GM21717 (cell line): ENCODE results near the gene PRR30.
"Not testable (repeated sequence)": the region's sequence is repeated elsewhere in the genome, so short reads cannot be mapped to it uniquely, and the experiment has no call there.

Experiments used
- ATAC-seq: cut with Tn5 transposase; IDR thresholded peaks from one replicate; pipeline ENCODE4 v1.9.1; 2021; ENCODE audit warnings: mild to moderate bottlenecking, moderate library complexity; ENCODE audit not compliant: unreplicated experiment

Gene PRR30

GRCh38 chr2:27130396-27130795 is 8.8 kb downstream of the PRR30 start:
- no peak for ATAC-seq

- ATAC-seq, result no peak
Observed at GRCh38 chr2:27128668-27129571, 10.3 kb downstream of the PRR30 start.

- ATAC-seq, result no peak
Observed at GRCh38 chr2:27127883-27128667, 11.1 kb downstream of the PRR30 start.

DNA sequence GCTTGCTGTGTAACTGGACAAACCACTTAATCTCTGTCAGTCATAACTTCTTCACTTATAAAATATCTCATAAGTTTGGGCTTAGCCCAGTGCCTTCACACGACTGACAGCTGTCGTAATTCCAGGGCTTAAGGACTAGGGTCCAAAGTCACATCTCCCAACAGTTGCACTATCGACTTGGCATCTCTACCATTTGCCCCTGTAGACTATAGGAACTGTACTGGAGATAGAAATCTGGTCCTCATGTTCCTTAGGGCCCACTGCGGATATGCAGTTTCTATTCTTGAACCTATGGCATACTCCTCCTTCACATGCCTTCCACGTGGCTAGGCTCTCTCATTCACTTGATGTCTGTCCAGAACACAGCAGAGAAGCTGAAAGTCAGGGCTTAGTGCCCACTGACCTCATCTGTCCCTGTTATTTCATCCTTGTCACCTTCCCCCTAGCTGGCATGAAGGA is 12.9 kb downstream of the PRR30 start:
- no peak for ATAC-seq

DNA sequence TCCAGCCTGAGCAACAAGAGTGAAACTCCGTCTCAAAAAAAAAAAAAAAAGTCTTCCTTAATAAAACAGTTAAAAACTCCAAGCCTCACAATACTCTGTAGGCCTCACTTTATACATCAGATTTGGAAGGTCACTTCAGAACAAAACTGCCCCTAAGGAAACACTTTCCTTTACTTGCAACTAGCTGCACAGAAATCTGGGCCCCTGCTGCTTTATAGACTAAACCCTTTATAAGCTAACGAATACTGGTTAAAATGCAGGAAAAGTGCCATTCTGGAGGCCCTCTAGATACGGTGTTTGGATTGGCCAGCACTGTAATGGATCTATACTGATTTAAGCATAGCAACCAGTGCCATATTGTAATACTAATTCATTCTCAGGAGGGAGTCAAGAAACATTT is 14.1 kb downstream of the PRR30 start:
- ATAC-seq, result no peak

DNA sequence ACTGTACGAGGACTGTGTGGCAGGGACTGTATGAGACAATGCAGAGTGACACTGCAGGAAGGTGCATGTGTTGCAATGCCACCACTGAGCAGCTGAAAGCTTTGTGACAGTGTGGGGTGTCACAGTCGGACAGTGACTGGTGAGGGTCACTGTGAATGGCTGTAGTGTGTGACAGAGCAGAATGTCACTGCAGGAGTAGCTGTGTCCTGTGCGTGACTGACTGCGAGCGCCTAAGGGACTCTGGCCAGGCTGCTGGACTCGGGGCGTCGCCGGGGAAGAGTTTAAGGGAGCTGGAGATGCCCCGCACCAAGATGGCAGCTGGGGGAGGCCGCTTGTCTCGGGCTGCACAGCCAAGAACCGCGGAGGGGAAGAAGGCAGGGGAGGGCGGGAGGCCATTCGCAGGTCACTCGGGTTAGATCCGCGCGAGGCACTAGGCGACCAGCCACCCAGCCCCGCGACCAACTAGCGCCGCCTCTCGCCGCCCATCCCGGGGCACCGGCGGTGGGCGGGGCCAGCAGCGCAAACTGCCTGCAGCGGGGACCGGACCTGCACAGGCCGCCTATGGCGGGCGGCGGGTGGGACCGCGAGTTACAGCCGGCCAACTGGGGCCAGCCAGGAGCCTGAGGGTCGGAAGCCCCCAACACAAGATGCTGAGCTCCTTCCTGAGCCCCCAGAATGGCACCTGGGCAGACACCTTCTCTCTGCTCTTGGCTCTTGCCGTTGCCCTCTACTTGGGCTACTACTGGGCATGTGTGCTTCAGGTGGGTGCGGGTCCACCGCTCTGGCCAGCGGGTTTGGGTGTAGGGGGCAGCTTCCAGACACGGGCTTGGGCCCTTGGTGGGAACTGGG is 15.7 kb downstream of the PRR30 start, which contains the start of gene ABHD1:
TSS of gene ABHD1 (plus strand) at position 514 of the 849 bp plus-strand sequence. CDS start at position 648, 134 bp downstream.
- ATAC-seq, result no peak

DNA sequence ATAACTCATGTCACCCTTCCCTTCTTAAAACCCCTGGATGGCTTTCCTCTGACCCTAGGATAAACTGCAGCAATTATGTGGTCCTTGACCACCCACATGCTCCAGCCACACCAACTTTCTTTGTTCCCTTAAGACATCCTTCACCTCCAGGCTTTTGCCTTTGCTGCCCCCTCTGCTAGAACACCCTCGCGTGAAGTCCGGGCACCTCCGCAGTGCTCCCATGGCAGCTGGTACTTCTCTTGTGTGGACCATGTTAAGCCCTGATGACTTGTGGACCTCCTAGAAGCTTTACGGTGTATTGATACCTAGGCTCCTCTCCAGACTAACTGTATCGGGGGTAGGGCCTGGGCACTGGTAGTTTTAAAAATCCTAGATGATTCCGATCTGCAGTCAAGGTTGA is 16.4 kb downstream of the PRR30 start:
- ATAC-seq, result no peak

DNA sequence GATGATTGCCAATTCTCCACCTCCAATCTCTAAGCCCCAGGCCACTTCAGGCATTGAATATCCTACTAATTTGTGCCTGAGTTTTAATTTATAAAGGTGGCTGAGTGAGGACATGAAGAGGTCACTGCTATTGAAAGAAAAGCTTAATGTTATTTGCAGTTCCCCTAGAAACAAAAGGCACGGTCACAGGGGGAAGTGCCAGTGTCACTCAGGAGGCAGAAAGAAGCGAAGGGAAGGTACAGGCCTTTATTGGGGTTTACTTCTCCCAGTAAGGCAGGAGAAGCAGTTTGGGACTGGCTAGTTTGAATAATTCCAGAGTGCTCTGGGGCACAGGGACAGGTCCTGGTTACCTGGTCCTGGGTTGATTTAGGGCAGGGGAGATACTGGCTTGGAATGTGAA is 17.3 kb downstream of the PRR30 start:
- ATAC-seq, result no peak

GRCh38 chr2:27119330-27119670 is 19.9 kb downstream of the PRR30 start:
- ATAC-seq, result not testable (repeated sequence)

DNA sequence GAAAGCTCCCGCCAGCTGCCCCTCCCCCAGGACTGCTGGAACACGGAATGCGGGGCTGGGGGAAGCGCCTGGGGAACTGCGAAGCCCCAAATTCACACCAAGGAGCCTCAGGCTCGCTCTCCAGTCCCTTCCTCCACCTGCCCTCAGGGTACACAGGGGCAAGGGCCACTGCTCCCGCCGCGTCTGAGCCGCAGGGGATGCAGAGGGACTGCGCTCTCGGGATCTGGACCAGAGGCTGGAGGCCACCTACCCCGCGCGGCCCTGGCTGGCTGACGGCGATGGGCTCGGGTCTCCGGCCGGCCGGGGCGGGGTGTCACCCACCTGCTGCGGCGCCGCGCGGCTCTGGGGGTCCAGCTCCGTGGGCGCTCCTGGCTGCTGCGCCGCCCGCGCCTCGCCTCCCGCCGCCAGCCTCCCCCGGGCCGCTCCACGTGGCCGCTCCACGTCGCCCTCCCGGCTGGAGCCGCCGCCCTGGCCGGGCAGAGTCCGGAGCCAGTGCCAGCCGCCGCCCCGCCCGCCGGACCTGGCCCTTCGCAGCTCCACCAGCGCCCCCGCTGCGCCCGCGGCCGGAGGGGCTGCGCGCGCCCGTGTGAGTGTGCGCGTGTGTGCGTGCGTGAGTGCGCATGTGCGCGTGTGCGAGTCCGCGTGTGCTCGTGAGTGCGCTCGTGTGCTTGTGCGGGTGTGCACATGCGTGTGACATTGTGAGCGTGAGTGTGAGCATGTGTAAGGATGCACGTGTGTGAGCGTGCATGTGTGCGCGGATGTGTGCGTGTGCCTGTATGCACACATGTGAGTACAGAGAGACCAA is 20.5 kb downstream of the PRR30 start, which contains the start of gene CGREF1:
TSS of gene CGREF1 (minus strand) at position 604 of the 805 bp plus-strand sequence. CDS start 14,762 bp downstream, outside the sequence.
- ATAC-seq, result no peak

- ATAC-seq, result no peak
Observed at GRCh38 chr2:27117995-27118524, 21.1 kb downstream of the PRR30 start.

- ATAC-seq, result no peak
Observed at GRCh38 chr2:27115519-27115918, 23.7 kb downstream of the PRR30 start.

DNA sequence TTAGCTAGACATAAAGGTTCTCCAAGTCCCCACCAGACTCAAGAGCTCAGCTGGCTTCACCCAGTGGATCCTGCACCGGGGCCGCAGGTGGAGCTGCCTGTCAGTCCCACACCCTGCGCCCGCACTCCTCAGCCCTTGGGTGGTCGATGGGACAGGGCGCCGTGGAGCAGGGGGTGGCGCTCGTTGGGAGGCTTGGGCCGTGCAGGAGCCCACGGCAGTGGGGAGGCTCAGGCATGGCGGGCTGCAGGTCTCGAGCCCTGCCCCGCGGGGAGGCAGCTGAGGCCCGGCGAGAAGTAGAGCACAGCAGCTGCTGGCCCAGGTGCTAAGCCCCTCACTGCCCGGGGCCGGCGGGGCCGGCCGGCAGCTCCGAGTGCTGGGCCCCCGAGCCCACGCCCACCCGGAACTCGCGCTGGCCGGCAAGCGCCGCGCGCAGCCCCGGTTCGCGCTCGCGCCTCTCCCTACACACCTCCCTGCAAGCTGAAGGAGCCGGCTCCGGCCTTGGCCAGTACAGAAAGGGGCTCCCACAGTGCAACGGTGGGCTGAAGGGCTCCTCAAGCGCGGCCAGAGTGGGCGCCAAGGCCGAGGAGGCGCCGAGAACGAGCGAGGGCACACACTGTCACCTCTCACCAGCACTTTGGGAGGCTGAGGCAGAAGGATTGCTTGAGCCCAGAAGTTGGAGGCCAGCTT is 27.7 kb downstream of the PRR30 start:
- ATAC-seq, result not testable (repeated sequence)

DNA sequence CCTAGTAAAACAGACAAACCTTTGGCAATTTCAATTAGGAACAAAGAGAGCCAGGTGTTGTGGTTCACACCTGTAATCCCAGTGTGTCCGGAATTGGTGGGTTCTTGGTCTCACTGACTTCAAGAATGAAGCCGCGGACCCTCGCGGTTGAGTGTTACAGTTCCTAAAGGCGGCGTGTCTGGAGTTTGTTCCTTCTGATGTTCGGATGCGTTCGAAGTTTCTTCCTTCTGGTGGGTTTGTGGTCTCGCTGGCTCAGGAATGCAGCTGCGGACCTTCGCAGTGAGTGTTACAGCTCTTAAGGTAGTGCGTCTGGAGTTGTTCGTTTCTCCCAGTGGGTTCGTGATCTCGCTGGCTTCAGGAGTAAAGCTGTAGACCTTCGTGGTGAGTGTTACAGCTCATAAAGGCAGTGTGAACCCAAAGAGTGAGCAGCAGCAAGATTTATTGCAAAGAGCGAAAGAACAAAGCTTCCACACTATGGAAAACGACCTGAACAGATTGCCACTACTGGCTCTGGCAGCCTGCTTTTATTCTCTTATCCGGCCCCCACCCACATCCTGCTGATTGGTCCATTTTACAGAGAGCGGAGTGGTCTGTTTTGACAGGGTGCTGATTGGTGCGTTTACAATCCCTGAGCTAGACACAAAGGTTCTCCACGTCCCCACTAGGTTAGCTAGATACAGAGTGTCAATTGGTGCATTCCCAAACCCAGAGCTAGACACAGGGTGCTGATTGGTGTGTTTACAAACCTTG is 28.4 kb downstream of the PRR30 start:
- ATAC-seq, result not testable (repeated sequence)

- no peak for ATAC-seq
Observed at GRCh38 chr2:27109083-27109482, 30.1 kb downstream of the PRR30 start.

DNA sequence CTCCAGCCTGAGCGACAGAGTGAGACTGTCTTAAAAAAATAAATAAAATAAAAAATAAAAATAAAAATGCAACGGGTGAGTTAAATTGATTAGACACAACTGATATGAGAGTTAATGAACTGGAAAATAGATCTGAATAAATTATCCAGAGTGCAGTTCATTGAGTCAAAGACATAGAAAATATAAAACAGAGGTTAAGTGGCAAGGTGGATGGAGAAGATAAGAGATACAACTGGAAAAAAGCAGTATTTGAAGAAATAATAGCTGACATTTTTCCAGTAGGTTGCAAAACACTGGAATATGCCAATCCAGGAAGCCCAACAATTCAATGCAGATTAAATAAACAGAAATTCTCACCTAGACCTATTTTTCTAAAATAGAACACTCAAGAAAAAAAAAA is 31.0 kb downstream of the PRR30 start:
- ATAC-seq, result no peak

DNA sequence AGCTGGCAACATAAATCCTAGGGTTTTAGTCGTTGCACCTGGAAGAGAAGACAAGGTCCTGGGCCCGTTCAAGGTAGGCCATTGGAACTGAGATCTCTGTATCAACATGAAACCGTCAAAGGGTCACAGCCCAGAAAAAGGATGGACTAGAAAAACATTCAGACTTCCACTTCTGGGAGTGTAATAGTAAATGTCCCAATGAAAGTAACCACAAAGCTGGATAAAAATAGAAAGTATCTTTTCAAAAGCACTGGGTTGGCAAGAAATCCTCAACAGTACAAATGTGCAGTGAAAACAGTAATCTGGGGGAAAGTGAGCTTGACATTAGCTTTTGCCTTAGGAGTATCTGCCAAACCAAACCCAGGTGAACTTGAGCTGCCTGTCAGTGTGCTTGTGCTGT is 33.2 kb downstream of the PRR30 start:
- no peak for ATAC-seq

GRCh38 chr2:27102329-27102728 is 36.9 kb downstream of the PRR30 start:
- ATAC-seq, result no peak
